Fibroblast of skin of left quadriceps (primary cell): ENCODE results near the gene MCAM.

Experiments
- DNase-seq, 2 experiments: peaks; one replicate each; pipeline ENCODE4 v3.0.0-alpha.2; 2013; ENCODE audit warnings: low read depth in 2 of 2

Gene MCAM

DNA sequence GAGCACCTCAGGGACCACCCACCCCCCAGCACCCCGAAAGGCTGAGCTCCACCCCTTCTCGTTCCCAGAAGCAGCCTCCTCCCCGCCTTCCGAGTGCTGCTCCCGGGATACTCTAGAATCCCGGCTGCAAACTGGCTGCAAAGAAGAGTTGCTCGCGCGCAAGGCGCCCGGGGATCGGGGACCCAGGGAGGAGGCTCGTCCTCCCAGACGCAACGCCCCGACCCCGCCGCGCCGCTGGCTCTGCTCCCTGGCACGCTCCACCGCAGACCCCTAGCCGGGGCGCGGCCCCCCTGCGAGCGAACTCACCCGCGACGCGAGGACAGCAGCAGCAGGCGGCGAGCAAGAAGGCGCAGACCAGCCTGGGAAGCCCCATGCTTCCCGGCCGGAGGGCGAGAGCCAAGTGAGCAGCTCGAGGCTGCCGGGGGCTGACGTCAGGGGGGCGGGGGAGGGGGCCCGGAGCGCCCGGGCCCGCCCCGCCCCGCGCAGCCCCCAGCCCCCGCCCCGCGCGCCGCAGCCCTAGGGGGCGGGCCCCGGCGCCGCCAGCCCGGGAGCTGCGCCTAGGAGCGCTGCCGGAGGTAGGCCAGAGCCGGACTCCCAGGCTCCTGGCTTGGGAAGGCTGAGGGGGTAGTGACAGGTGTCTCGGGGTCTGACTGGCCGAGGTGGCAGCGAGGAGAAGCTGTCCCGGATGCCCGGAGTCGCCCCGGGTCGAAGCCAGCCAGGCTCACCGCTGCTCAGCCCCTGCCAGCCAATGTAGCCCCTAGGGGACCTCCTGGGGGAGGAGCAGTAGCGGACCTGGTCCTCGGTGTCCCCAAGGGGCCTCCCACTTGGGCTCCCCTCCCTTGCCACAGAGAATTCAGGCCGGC, at the start of gene MCAM:
TSS of gene MCAM (minus strand) at position 402 of the 863 bp plus-strand sequence. CDS start at position 373, 29 bp downstream.
- no peak for DNase-seq

- no peak for DNase-seq
Measured at GRCh38 chr11:119365071-119365591, 48.2 kb upstream of the MCAM start.

GRCh38 chr11:119363851-119364590, 47.1 kb upstream of the MCAM start:
- no peak for DNase-seq

- no peak for DNase-seq
Measured at GRCh38 chr11:119363081-119363850, 46.3 kb upstream of the MCAM start.

- DNase-seq = no peak
Measured at GRCh38 chr11:119362741-119363080, 45.8 kb upstream of the MCAM start.

GRCh38 chr11:119361941-119362725, 45.2 kb upstream of the MCAM start:
- DNase-seq = no peak

- no peak for DNase-seq
Measured at GRCh38 chr11:119361056-119361787, 44.3 kb upstream of the MCAM start.

- DNase-seq = no peak
Measured at GRCh38 chr11:119359365-119360214, 42.7 kb upstream of the MCAM start.

DNA sequence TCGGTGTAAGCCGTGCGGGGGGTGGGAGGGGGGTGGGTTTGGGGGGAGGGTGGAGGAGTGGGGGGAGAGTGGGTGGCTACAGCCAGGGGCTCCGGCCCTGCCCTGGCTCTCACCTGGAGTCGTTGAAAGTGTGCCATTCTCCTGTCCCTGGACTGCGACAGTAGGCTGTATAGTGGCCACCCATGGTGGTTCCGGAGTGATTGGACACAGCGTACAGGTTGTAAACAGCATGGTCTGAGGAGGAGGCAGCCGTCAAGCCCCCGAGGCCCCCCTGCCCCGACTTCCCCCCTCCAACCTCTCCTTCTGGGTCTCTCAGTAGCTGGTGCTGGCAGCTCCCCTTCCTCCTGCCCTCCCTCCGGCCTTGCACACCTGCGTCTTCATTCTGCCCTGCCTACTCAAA, 40.1 kb upstream of the MCAM start:
- DNase-seq = no peak

- DNase-seq = no peak
Measured at GRCh38 chr11:119356349-119357031, 39.6 kb upstream of the MCAM start.

DNA sequence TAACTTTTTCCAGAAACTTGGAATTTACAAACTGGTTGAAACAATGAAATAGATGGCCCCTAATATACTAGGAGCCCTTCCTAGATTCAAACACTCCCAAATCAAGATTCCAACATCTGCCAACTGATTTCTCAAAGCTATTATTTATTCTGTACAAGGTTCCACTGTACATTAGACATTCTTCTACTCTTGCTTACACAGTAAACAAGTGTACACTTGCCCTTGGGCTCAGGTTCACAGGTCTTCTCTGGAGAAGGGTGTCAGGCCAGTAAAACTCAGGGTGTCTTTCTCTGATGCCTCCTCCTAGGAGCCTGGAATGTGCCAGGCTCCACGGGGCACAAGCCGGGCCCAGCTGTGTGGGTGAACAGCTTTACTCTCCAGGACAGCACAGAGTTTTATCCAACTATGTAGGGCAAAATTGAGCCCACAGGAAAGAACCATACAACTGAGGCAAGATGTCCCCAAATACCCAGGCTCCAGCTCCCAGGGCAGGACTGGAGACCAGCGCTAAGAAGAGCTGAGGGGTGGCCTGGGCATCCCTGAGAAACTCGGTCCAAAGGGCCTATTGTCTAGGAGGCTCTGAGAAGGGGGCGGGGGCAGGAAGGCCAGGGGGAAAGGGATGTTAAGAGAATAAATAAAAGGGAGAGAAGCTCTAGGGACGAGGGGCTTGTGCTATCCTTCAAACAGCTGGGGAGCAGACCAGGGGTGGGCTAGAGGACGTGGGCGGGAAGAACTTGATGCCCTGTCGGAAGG, 38.3 kb upstream of the MCAM start:
- DNase-seq = no peak

DNA sequence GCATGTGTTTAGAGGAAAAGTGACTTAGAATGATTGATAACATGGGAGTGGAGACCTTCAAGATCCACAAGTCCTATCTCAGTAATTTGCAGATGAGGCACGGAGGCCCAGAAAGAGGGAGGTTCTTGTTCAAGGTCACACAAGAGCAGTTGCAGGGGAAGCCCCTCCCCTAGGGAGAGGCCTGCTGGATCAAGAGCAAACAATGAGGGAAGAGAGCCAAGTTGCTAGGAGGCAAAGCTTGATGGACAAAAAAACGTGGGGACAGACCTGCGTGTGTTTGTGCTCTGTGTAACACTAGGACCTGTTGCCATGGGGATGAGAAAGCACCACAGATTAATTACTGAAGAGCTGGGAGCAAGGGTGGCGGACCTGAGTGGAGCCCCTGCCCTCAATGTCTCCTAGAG, 35.9 kb upstream of the MCAM start:
- no peak for DNase-seq

DNA sequence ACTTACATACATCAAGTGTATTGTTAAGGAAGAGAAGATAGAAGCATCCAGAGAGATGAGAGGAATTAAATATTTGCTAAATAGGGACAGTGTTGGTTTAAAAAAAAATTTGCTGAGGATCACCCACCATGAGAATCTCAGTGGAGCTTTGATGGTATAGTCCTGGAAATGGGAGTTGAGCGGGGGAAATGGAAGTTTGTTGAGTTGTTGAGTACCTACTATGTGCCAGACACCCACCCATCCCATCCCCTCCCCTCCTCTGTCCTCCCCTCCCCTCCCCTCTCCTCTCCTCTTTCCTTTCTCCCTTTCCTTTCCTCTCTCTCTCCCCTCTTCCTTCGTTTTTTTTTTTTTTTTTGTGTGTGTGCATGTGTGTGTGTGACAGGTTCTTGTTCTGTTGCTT, 34.3 kb upstream of the MCAM start:
- DNase-seq = no peak

GRCh38 chr11:119350302-119350701, 33.4 kb upstream of the MCAM start:
- no peak for DNase-seq

DNA sequence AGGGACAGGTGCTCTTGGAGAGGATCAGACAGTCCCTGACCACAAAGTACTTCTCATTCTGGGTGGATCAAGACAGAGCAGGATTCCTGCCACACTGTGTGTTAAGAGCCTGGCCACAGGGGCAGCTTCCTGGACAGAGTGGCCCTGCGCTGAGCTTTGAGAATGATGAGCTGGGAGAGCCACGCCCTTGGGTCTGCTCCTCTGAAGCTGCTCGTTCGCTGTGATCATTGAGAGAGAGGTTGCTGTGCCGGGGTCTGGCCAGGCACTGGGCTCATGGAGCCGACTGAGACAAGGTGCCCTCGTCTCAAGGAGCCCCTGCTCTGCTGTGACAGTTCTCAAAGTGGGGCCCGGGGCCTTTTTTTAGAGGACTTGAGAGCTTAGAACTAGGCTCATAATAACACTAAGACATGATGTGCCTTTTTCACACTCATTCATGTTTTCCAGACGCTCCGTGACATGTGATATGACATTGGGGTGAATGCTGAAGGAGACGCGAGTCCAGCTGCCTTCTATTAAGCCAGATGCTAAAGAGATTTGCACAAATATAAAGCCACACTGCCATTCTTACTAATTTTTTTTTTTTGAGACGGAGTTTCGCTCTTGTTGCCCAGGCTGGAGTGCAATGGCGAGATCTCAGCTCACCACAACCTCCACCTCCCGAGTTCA, 31.1 kb upstream of the MCAM start:
- no peak for DNase-seq

GRCh38 chr11:119347242-119347641, 30.3 kb upstream of the MCAM start:
- peak in 1 of 2 experiments; percentile 47 for DNase-seq

- DNase-seq = no peak
Measured at GRCh38 chr11:119346605-119347004, 29.7 kb upstream of the MCAM start, which contains the start of gene MFRP. Gene MFRP (minus strand): TSS chr11:119346705. CDS start chr11:119346513, 192 bp downstream.

GRCh38 chr11:119345685-119346084, 28.8 kb upstream of the MCAM start:
- no peak for DNase-seq
